Stimulated activated naive CD4-positive, alpha-beta T cell treated with Interleukin-2 at 50 U/mL for 16 hours (primary cell): ENCODE results near the gene SLC48A1.
A peak's percentile ranks its signal among the peaks of the same experiment; 100 is the strongest.

Experiments used
- DNase-seq: peaks from one replicate; lab custom pipeline; 2025; lab: John Stamatoyannopoulos, UW

SLC48A1 gene

GRCh38 chr12:47778881-47779280 is 5.8 kb downstream of the SLC48A1 start:
- DNase-seq, result no peak

GRCh38 chr12:47779301-47779942 is 6.4 kb downstream of the SLC48A1 start:
- DNase-seq, result peak; percentile 85

- no peak for DNase-seq
These were observed 7.0 kb downstream of the SLC48A1 start for GRCh38 chr12:47779943-47780504.

GRCh38 chr12:47781479-47782371 is 8.7 kb downstream of the SLC48A1 start:
- DNase-seq, result no peak

DNA sequence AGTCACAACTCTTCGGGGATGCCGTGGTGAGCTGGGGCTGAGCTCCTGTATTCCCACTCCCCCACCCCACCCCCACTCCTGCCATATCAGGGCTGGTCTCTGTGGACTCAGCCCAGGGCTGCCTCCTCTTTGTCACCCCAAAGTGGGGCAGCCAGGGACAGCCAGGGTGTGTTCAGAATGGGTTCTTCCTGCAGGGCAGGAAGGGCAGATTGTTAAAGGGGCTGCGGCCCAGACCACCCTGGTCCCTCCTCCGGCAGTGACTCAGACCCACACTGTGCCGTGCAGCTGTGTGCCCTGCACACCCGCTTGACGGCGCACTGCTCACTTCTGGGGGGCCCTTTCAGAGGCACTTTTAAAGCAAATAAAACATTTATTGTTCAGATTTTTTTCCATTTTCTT is 9.3 kb downstream of the SLC48A1 start:
- no peak for DNase-seq

GRCh38 chr12:47783024-47783755 is 10.2 kb downstream of the SLC48A1 start:
- no peak for DNase-seq

DNA sequence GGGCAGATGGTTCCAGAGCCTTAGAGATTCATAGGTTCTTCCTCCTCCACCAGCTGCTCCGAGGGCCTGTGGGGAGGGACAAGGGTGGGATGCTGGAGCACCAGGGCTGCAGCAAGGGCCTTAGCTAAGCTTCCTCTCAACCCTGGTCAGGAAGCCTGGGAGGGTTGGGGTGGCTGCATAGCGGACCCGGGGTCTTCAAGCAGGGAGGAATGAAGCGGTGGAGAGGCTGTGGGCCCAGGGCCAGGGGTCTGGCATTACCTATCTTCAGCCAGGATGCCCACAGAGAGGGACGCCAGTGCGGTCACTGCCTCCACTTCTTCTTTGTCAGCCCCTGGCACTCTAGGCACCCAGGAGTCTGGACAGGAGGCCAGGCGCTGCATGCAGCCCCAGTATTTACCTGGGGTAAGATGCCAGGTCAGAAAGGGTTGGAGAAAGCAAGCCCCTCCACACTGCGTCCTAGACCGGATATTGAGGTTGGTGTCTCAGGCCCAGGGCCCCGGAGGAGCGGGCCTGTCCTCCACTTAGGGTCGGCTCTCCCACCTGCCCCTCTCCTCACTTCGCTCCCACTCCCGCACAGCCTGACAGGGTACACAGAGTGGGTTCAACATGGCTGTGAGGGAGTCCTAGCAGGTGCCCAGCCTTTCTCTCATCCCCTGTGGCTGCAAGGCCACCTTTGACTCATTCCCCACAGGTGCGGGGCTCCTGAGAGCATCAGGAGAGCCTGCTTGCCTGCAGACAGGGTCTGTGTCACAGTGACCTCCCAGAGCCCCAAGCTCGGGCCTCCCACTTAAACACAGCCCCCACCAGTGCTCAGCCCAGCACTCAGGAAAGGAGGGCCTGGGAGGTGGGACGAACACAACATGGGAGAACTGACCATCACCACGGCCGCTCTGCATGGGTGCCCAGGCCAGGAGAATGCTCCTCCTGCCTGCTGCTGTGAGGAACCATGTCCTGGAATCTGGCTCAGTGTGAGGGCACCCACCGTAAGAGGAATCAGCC is 11.1 kb downstream of the SLC48A1 start:
- DNase-seq, result no peak

DNA sequence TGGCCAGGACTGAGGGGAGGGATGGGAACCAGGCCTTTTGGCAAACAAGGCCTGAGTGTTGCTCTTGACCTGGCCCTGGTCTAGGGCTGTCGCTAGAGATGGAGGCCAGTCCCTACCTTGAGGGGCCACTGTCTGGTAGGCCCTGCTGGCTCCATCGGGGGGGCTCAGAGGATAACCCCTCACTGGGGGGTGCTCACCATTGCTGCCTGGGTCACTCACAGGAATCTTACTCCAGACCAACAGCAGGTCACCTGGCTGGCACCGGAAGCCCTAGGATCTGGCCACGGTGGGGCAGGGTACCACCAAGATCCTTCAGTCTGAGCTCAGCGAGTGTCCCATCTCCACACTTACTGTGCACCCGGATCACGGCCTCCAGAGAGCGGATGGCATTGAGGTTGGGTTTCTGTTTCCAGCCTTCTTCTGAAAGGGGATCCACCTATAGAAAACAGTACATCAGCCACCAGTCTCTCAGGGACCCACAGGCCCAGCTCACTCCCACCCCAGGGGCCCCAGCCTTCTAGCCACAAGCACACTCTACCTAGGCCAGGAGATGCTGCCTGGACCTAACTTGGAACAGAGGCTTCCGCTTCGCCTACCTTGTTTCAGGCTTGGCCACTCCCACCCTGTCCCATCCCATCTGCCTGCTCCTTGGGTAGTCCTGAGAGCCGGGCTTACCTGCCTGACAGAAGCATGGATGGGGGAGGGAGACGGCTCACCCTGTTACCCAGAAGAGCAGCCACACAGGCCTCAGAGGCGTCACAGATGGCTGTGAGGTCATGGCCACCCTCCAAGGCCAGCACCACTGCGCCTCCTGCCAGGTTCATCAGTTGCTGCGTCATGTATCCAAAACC is 12.2 kb downstream of the SLC48A1 start:
- DNase-seq, result no peak

DNA sequence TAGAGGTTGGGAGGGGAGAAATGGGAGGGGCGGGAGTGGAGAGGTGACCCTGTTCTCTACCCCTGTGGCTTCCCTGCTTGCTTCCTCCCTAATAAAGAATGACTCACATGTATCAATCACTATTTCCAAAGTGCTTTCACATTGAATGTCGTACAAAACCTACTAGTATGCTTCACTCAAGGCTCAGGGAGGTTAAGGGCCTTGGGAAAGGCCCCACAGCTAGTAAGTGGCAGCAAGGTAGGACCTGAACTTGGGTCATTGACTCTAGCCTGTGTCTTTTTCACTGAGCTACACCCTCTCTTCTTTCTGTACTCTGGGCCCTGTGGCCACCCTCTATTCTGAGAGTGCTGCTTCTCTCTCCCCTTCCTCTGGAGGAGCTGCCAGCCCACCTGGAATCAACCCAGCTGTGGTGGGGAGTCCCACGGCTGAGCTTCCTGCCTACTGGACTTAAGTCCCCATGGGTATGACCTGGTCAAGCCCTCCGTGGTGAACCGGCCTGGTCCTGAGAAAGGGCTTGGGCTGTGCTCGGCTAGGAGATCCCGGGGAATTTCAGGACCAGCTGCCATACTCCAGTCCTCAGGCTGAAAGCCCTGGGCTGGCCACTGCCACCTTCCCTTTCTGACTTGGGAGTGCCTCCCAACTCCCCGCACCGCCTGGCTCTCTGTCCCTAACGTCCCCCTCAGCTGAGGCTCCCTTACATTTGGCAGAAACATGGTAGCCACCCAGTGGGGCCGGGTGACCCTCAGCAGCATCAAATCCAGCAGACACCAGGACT is 13.0 kb downstream of the SLC48A1 start:
- DNase-seq, result no peak

GRCh38 chr12:47786662-47787280 is 13.7 kb downstream of the SLC48A1 start:
- DNase-seq, result no peak

DNA sequence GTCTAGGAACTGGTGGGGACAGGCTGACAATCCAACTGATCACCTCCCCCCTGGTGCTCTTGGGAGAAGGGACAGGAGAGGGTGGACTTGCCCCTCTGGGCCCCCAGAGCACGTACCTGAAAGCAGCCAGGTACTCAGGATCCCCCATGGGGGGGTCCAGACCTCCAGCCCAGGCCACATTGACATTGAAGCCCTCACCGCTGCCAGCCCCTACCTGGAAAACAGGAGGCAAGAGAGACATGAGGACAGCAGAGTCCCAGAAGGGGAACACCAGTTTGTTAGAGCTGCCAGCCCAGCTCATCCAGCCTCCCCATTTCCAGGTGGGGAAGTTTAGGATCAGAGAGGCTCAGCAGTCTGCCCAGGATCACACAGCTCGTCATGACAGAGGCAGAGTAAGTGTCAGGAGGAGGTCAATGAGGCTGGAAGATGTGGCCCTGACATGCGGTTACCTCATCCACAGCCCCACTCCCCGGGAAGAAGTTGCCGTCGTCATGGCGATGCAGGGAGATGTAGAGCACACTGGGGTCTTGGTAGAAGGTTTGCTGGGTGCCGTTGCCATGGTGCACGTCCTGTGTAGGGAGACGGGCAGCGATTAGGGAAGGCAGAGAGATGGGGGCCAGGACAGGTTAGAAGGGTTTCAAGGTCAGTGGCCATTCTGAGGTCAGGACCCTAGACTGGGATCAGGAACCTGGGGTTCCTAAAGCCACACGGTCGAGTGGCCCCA is 14.7 kb downstream of the SLC48A1 start:
- no peak for DNase-seq

DNA sequence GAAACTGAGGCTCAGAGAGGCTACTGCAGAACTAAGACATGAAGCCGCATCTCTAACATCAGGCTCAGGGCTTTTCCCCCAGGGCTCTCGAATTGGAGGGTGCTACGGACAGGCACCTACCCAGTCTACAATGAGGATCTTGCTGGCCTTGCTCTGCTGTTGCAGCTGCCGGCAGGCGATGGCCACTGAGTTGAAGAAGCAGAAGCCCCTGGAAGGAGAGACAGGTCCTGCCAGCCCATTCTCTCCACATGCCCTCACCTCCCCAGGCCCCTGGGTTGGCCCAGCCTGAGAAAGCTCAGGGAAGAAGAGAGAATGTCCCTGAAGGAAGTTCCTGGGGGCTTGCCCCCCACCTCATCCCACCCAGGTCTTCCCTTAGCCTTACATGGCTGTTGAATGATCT is 16.1 kb downstream of the SLC48A1 start:
- DNase-seq, result no peak

DNA sequence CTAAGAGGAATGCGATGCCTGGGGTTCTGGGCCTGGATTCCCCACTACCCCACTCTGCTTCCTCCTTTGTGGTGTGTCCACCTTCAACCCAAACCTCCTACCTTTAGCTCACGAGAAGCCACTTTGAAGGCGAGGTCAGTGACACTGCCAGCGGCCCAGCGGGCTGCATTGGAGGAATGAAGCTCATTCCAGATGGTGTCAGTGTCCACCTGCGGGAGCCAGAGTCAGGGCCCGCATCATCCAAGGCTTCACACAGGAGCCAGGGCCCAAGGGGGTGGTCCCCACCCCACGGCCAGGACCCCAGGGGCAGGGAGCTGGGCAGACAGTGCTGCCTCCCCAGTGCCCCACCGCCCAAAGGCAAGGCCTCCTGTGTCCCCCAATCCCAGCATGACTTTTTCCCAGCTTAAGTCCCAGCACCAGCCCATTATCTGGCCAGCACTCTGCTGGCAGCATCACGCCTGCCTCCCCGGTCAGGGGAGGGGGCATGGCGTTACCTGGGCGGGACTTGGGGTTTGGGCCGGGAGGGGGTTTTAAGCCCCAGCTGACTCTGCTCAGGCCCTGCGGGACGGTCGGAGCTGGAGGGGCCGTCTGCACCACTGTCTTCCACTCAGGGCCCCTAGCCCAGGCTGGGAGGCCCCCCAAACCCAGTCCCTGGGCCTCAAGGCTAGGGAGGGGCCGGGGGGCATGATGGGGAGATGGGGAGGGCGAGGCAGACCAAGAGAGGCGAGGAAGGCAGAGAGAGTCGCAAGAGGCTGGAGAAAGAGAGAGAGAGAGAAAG is 16.9 kb downstream of the SLC48A1 start:
- no peak for DNase-seq

DNA sequence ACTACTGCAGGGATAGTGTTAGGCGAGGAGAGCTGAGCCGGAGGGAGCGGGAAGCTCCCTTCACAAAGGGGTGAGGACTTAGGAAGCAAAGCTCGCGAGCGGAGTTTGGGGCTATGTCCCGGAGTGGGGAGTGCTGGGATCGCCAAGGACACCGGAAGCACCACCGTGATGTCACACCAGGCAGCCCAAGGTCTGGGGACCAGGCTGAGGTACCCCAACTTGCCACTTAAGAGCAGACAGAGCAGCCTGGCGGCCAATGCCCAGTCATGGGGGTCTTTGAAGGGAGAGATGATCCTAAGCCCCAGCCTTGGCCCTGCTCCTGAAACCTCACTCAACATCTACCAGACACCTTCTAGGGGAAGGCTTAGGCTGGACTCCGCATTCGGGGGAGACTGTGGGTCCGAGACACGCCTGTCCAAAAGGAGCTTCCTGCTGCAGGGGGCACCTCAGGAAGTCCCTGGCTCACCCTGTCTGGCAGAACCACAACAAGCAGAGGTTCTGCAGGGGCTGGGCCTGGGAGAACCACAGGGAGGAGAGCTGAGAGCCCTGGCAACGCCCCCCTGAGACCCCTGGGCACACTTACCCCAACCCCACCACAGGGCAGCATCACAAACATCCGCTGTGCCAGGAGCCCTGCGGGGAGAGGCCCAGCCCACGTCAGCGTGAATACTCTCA is 17.8 kb downstream of the SLC48A1 start:
- no peak for DNase-seq

DNA sequence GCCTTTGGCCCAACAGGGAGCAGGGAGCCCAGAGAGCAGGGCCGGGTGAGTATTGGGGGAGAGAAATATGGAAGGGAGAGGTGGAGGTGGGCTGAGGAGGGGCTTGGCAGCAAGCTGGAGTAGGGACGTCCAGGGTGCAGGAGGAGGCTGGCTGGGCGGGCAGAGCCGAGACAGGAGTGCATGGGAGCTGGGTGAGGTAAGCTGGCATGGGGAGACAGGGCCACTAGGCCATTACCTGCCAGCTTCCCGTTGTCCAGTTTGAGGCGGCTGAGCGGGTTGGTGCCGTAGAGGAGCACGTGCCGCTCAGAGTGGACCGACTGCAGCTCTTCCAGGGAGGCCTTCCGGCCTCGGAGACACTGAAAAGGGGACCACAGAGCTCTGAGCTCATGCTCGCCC is 18.3 kb downstream of the SLC48A1 start:
- DNase-seq, result no peak

GRCh38 chr12:47791874-47792273 is 18.8 kb downstream of the SLC48A1 start:
- no peak for DNase-seq
